SK-N-SH (cell line): ENCODE measurements around the gene ANKMY2. TPM values are rescaled to one million over a fixed set of nuclear protein-coding genes. Genes with fewer than 3 reads are reported as not detected.

Experiments
- CTCF ChIA-PET: fragments of 300-600, 350-600 bp; formaldehyde crosslinking; extraction: SDS; loops from one replicate; lab custom pipeline; 2021; lab: Yijun Ruan, JAX
- POLR2A ChIA-PET: fragments of 350-600 bp; sonication (Branson Sonifier 250); formaldehyde crosslinking; extraction: SDS; loops from one replicate; lab custom pipeline; 2020; ENCODE audit warnings: antibody characterized with exemption, inconsistent platforms; lab: Yijun Ruan, JAX
- DNase-seq: peaks from one replicate; pipeline ENCODE4 v3.0.0; 2012
- H2AFZ ChIP-seq: fragments of 200-600 bp; sonication (generic); 2 replicates; pipeline ENCODE4 v1.8.1; 2016; ENCODE audit warnings: antibody characterized with exemption, mild to moderate bottlenecking, low read depth
- H3F3A ChIP-seq: fragments of 200-600 bp; sonication (generic); replicated peaks from 2 replicates; pipeline ENCODE3; 2016; ENCODE audit warnings: antibody characterized with exemption, mild to moderate bottlenecking; ENCODE audit not compliant: insufficient read depth
- H3K27ac ChIP-seq, 2 experiments: fragments of 200-500 bp in 1 of 2; fragments of 200-600 bp in 1 of 2; sonication (Bioruptor generic) in 1 of 2; sonication (generic), shearing (Covaris generic) in 1 of 2; 2 replicates each; pipeline versions ENCODE4 v1.5.1 to v1.6.1; 2014 to 2016; ENCODE audit warnings: low read depth in 2 of 2, inconsistent platforms in 1 of 2, low read length in 1 of 2, mild to moderate bottlenecking in 1 of 2, mixed read lengths in 1 of 2
- H3K27me3 ChIP-seq: fragments of 200-600 bp; sonication (generic), shearing (Covaris generic); 2 replicates; pipeline ENCODE4 v1.6.1; 2016; ENCODE audit warnings: mixed run types; ENCODE audit not compliant: insufficient read depth
- H3K36me3 ChIP-seq, 2 experiments: fragments of 200-500 bp in 1 of 2; fragments of 200-600 bp in 1 of 2; sonication (Bioruptor generic) in 1 of 2; sonication (generic) in 1 of 2; replicated peaks in 1 of 2; 2 replicates each; pipeline versions ENCODE3 to v1.5.1; 2014 to 2016; ENCODE audit warnings: low read length in 1 of 2, mild to moderate bottlenecking in 1 of 2; ENCODE audit not compliant: insufficient read depth in 2 of 2, control insufficient read depth in 1 of 2
- H3K4me1 ChIP-seq, 2 experiments: fragments of 200-500 bp in 1 of 2; fragments of 200-600 bp in 1 of 2; sonication (Bioruptor generic) in 1 of 2; sonication (generic), shearing (Covaris generic) in 1 of 2; 2 replicates each; pipeline versions ENCODE4 v1.5.1 to v1.6.1; 2014 to 2016; ENCODE audit warnings: low read depth in 1 of 2, low read length in 1 of 2, mixed run types in 1 of 2; ENCODE audit not compliant: insufficient read depth in 2 of 2, control insufficient read depth in 1 of 2
- H3K4me2 ChIP-seq: fragments of 200-600 bp; sonication (generic), shearing (Covaris generic); 2 replicates; pipeline ENCODE4 v1.6.1; 2017; ENCODE audit warnings: mixed run types
- H3K4me3 ChIP-seq, 2 experiments: fragments of 200-500 bp in 1 of 2; fragments of 200-600 bp in 1 of 2; sonication (Bioruptor generic) in 1 of 2; sonication (generic), shearing (Covaris generic) in 1 of 2; 2 replicates each; pipeline versions ENCODE4 v1.5.1 to v1.8.1; 2014 to 2016; ENCODE audit warnings: low read depth in 2 of 2, inconsistent platforms in 1 of 2, low read length in 1 of 2, mild to moderate bottlenecking in 1 of 2, mixed read lengths in 1 of 2, moderate library complexity in 1 of 2
- H3K79me2 ChIP-seq: fragments of 200-600 bp; sonication (generic); 2 replicates; pipeline ENCODE4 v1.8.1; 2017; ENCODE audit warnings: mild to moderate bottlenecking; ENCODE audit not compliant: insufficient read depth
- H3K9ac ChIP-seq: fragments of 200-600 bp; sonication (generic); 2 replicates; pipeline ENCODE4 v1.6.1; 2017; ENCODE audit warnings: mixed run types
- H3K9me2 ChIP-seq: fragments of 200-600 bp; sonication (generic); 2 replicates; pipeline ENCODE4 v1.6.1; 2017; ENCODE audit warnings: mixed run types
- H3K9me3 ChIP-seq: fragments of 200-600 bp; sonication (generic); 2 replicates; pipeline ENCODE4 v1.6.1; 2017; ENCODE audit warnings: mixed run types, mild to moderate bottlenecking, moderate library complexity
- H4K20me1 ChIP-seq: fragments of 200-600 bp; sonication (generic); 2 replicates; pipeline ENCODE4 v1.6.1; 2017; ENCODE audit warnings: mild to moderate bottlenecking, mixed run types; ENCODE audit not compliant: insufficient read depth
- CHD2 ChIP-seq: fragments of 150-350 bp; IDR thresholded peaks from 2 replicates; pipeline ENCODE4 v1.6.1; 2018; ENCODE audit warnings: low read length; ENCODE audit not compliant: partially characterized antibody
- EP300 ChIP-seq, 2 experiments: IDR thresholded peaks; 2 replicates each; pipeline versions ENCODE4 v1.4.0 to v1.6.1; 2012; ENCODE audit warnings: borderline replicate concordance in 1 of 2, low read depth in 1 of 2, low read length in 1 of 2
- EZH2phosphoT487 ChIP-seq: fragments of 200-600 bp; sonication (generic); IDR thresholded peaks from 2 replicates; pipeline ENCODE4 v1.6.1; 2017; ENCODE audit warnings: low read depth, mixed run types, mild to moderate bottlenecking, antibody characterized with exemption, moderate library complexity, borderline replicate concordance
- GATA2 ChIP-seq: sonication (generic); formaldehyde crosslinking; IDR thresholded peaks from 2 replicates; pipeline ENCODE4 v1.5.0; 2020; ENCODE audit warnings: mild to moderate bottlenecking, missing genetic modification reagents
- MEF2A ChIP-seq: IDR thresholded peaks from 2 replicates; pipeline ENCODE4 v1.4.0; 2012; ENCODE audit warnings: low read depth, borderline replicate concordance
- NRF1 ChIP-seq: IDR thresholded peaks from 2 replicates; pipeline ENCODE4 v1.6.1; 2012; ENCODE audit warnings: low read depth, mild to moderate bottlenecking, low read length
- POLR2AphosphoS5 ChIP-seq: IDR thresholded peaks from 2 replicates; pipeline ENCODE4 v1.6.1; 2012; ENCODE audit warnings: low read depth, low read length
- RAD21 ChIP-seq: IDR thresholded peaks from 2 replicates; pipeline ENCODE4 v1.6.1; 2012; ENCODE audit warnings: mild to moderate bottlenecking, low read length
- RFX5 ChIP-seq: IDR thresholded peaks from 2 replicates; pipeline ENCODE4 v1.6.1; 2012; ENCODE audit warnings: mild to moderate bottlenecking, improper control_type of control experiment, low read length
- RXRA ChIP-seq: IDR thresholded peaks from 2 replicates; pipeline ENCODE4 v1.4.0; 2012; ENCODE audit warnings: low read depth, mild to moderate bottlenecking, borderline replicate concordance
- TCF12 ChIP-seq: IDR thresholded peaks from 2 replicates; pipeline ENCODE4 v1.4.0; 2012
- TEAD4 ChIP-seq: IDR thresholded peaks from 2 replicates; pipeline ENCODE4 v1.4.0; 2012; ENCODE audit warnings: mild to moderate bottlenecking, borderline replicate concordance; ENCODE audit not compliant: insufficient read depth
- YY1 ChIP-seq: IDR thresholded peaks from 2 replicates; pipeline ENCODE4 v1.4.0; 2012; ENCODE audit warnings: low read depth, mild to moderate bottlenecking
- WGBS: methylation state at CpG from one replicate; pipeline ENCODE4 v1.1.6; 2017; ENCODE audit warnings: low lambda C conversion rate; 5-methylcytosine and 5-hydroxymethylcytosine counted together
- polyA plus RNA-seq, 3 experiments: library from polyadenylated mRNA; depleted of rRNA; stranded (reverse); fragments of >200 nt; gene quantifications; 2 replicates each; pipeline ENCODE4 v1.2.3, GENCODE V29; 2012
- TF ChIP-seq, protein P1 (sequence below): IDR thresholded peaks from 2 replicates; pipeline ENCODE4 v1.4.0; 2012; ENCODE audit warnings: low read depth
- TF ChIP-seq, protein P2 (sequence below): IDR thresholded peaks from 2 replicates; pipeline ENCODE4 v1.4.0; 2012; ENCODE audit warnings: low read depth, borderline replicate concordance
- TF ChIP-seq, protein P3 (sequence below): fragments of 150-350 bp; IDR thresholded peaks from 2 replicates; pipeline ENCODE4 v1.6.1; 2017; ENCODE audit warnings: antibody characterized with exemption, low read length, low read depth, borderline replicate concordance
- TF ChIP-seq, protein P4 (sequence below): fragments of 150-350 bp; IDR thresholded peaks from 2 replicates; pipeline ENCODE4 v1.6.1; 2016; ENCODE audit warnings: mild to moderate bottlenecking, low read depth, low read length
- TF ChIP-seq, protein P5 (sequence below): fragments of 200-600 bp; sonication (generic); IDR thresholded peaks from 2 replicates; pipeline ENCODE4 v1.6.1; 2017; ENCODE audit warnings: antibody characterized with exemption, mild to moderate bottlenecking, moderate library complexity

ANKMY2 gene
- polyA plus RNA-seq, 1 of the 3 experiments (the other 2 are of a cell fraction), result 15.8 TPM

DNA sequence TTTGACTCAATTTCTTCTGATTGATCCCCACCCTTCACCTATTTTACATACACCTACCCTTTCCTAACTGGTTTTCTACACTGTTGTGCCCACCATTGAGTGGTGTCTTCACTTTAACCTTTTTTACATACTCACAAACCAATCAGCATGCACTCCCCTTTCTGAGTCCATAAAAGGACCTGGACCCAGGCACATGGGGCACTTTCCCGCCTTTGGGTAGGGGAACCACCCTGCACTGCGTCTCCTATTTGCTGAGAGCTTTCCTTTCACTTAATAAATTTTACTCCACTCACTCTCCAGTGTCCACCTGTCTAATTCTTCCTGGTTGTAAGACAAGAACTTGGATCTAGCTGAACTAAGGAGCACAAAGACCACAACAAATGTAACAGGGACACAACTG lies 33.8 kb downstream of the ANKMY2 start:
- Histone ChIP-seq H3K36me3 (peaks cover 49 to 57% of the 10 kb centered on the region in 2 experiments), H3K27me3 (no peaks in the 10 kb centered on the region), H3K27ac (no peak overlapping the region), H3K79me2 (no peaks in the 10 kb centered on the region), H3K4me2 (no peak overlapping the region), H3K9me3 (no peaks in the 10 kb centered on the region), H4K20me1 (no peaks in the 10 kb centered on the region), H3K9ac (no peak overlapping the region), H2AFZ (no peak overlapping the region), H3F3A (no peaks in the 10 kb centered on the region), H3K4me1 (no peaks in the 10 kb centered on the region), H3K9me2 (no peaks in the 10 kb centered on the region), H3K4me3 (no peak overlapping the region)
- TF ChIP-seq NRF1 (no peak), EZH2phosphoT487 (no peak), POLR2AphosphoS5 (no peak), TCF12 (no peak), YY1 (no peak), TEAD4 (no peak), GATA2 (no peak), RAD21 (no peak), MEF2A (no peak), RXRA (no peak), EP300 (IDR thresholded peaks at IDR 0.05; ENCODE audit: borderline replicate concordance in 1 of 2, low read depth in 1 of 2, low read length in 1 of 2) (no peak), RFX5 (no peak), CHD2 (no peak)
- TF ChIP-seq, protein P1, sequence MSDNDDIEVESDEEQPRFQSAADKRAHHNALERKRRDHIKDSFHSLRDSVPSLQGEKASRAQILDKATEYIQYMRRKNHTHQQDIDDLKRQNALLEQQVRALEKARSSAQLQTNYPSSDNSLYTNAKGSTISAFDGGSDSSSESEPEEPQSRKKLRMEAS, result no peak
- TF ChIP-seq, protein P2, sequence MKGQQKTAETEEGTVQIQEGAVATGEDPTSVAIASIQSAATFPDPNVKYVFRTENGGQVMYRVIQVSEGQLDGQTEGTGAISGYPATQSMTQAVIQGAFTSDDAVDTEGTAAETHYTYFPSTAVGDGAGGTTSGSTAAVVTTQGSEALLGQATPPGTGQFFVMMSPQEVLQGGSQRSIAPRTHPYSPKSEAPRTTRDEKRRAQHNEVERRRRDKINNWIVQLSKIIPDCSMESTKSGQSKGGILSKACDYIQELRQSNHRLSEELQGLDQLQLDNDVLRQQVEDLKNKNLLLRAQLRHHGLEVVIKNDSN, result no peak
- TF ChIP-seq, protein P3, sequence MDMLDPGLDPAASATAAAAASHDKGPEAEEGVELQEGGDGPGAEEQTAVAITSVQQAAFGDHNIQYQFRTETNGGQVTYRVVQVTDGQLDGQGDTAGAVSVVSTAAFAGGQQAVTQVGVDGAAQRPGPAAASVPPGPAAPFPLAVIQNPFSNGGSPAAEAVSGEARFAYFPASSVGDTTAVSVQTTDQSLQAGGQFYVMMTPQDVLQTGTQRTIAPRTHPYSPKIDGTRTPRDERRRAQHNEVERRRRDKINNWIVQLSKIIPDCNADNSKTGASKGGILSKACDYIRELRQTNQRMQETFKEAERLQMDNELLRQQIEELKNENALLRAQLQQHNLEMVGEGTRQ, result no peak
- TF ChIP-seq, protein P4, sequence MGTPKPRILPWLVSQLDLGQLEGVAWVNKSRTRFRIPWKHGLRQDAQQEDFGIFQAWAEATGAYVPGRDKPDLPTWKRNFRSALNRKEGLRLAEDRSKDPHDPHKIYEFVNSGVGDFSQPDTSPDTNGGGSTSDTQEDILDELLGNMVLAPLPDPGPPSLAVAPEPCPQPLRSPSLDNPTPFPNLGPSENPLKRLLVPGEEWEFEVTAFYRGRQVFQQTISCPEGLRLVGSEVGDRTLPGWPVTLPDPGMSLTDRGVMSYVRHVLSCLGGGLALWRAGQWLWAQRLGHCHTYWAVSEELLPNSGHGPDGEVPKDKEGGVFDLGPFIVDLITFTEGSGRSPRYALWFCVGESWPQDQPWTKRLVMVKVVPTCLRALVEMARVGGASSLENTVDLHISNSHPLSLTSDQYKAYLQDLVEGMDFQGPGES, result no peak
- TF ChIP-seq, protein P5, sequence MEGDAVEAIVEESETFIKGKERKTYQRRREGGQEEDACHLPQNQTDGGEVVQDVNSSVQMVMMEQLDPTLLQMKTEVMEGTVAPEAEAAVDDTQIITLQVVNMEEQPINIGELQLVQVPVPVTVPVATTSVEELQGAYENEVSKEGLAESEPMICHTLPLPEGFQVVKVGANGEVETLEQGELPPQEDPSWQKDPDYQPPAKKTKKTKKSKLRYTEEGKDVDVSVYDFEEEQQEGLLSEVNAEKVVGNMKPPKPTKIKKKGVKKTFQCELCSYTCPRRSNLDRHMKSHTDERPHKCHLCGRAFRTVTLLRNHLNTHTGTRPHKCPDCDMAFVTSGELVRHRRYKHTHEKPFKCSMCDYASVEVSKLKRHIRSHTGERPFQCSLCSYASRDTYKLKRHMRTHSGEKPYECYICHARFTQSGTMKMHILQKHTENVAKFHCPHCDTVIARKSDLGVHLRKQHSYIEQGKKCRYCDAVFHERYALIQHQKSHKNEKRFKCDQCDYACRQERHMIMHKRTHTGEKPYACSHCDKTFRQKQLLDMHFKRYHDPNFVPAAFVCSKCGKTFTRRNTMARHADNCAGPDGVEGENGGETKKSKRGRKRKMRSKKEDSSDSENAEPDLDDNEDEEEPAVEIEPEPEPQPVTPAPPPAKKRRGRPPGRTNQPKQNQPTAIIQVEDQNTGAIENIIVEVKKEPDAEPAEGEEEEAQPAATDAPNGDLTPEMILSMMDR, result no peak
- CTCF ChIA-PET, result no interaction called here
- POLR2A ChIA-PET, result no interaction called here
- DNase-seq, result no peak
- 96% methylated on average over 2 of the region's 2 CpGs for WGBS
